Duodenal mucosa (tissue), 2 donors: Measurements from ENCODE around the gene HLA-DRA.

Experiments used
- H3K27ac ChIP-seq: one replicate; pipeline ENCODE4 v1.7.0; 2013; ENCODE audit warnings: low read depth, low read length
- H3K27me3 ChIP-seq, 2 donors: one replicate each; pipeline ENCODE4 v1.7.0; 2013; ENCODE audit warnings: low read length in 2 of 2, control low read depth in 1 of 2; ENCODE audit not compliant: insufficient read depth in 2 of 2, control insufficient read depth in 1 of 2
- H3K36me3 ChIP-seq, 2 donors: one replicate each; pipeline ENCODE4 v1.7.0; 2013; ENCODE audit warnings: low read length in 2 of 2, control low read depth in 1 of 2; ENCODE audit not compliant: insufficient read depth in 2 of 2, control insufficient read depth in 1 of 2
- H3K4me1 ChIP-seq, 2 donors: one replicate each; pipeline ENCODE4 v1.7.0; 2013; ENCODE audit warnings: low read length in 2 of 2, control low read depth in 1 of 2; ENCODE audit not compliant: insufficient read depth in 2 of 2, control insufficient read depth in 1 of 2
- H3K4me3 ChIP-seq, 2 donors: one replicate each; pipeline ENCODE4 v1.7.0; 2013; ENCODE audit warnings: low read length in 2 of 2, low read depth in 1 of 2
- H3K9ac ChIP-seq, 2 donors: one replicate each; pipeline ENCODE4 v1.7.0; 2013; ENCODE audit warnings: low read length in 2 of 2, low read depth in 1 of 2
- H3K9me3 ChIP-seq, 2 donors: one replicate each; pipeline ENCODE4 v1.7.0; 2013; ENCODE audit warnings: low read length in 2 of 2, control low read depth in 1 of 2; ENCODE audit not compliant: control insufficient read depth in 1 of 2

Gene HLA-DRA

GRCh38 chr6:32410906-32411305 is 28.8 kb upstream of the HLA-DRA start:
- H3K27me3 ChIP-seq, result peaks cover 2 to 14% of the 10 kb centered on the region in 2 donors
- H3K27ac ChIP-seq, result no peak overlapping the region

GRCh38 chr6:32411566-32412327 is 27.9 kb upstream of the HLA-DRA start:
- H3K36me3 ChIP-seq, result no peaks in the 10 kb centered on the region
- peaks cover 8 to 17% of the 10 kb centered on the region in 2 donors for H3K27me3 ChIP-seq
- no peaks in the 10 kb centered on the region for H3K9me3 ChIP-seq
- peak overlapping the region; percentile 45 for H3K27ac ChIP-seq
- H3K4me1 ChIP-seq, result peaks cover 33 to 36% of the 10 kb centered on the region in 2 donors
- H3K9ac ChIP-seq, result peak overlapping the region; percentile 15 to 28
- peak overlapping the region; percentile 55 to 56 for H3K4me3 ChIP-seq

More at GRCh38 chr6:32410906-32411305, 28.8 kb upstream of the HLA-DRA start:
- H3K4me3 ChIP-seq, result peak overlapping the region; percentile 55 to 56
- H3K9me3 ChIP-seq, result no peaks in the 10 kb centered on the region
- H3K9ac ChIP-seq, result no peak overlapping the region
- no peaks in the 10 kb centered on the region for H3K36me3 ChIP-seq
- H3K4me1 ChIP-seq, result peaks cover 35 to 36% of the 10 kb centered on the region in 2 donors

- H3K9me3 ChIP-seq, result no peaks in the 10 kb centered on the region
- peaks cover 8 to 20% of the 10 kb centered on the region in 2 donors for H3K27me3 ChIP-seq
- no peak overlapping the region for H3K27ac ChIP-seq
- H3K4me1 ChIP-seq, result peaks cover 21 to 22% of the 10 kb centered on the region in 2 donors
- no peaks in the 10 kb centered on the region for H3K36me3 ChIP-seq
- H3K9ac ChIP-seq, result no peak overlapping the region
- H3K4me3 ChIP-seq, result no peak overlapping the region
Measured at GRCh38 chr6:32413427-32414047, 26.1 kb upstream of the HLA-DRA start.

- H3K4me1 ChIP-seq, result peaks cover 21 to 22% of the 10 kb centered on the region in 2 donors
- H3K9ac ChIP-seq, result no peak overlapping the region
- peaks cover 8 to 27% of the 10 kb centered on the region in 2 donors for H3K27me3 ChIP-seq
- no peaks in the 10 kb centered on the region for H3K36me3 ChIP-seq
- peak overlapping the region in 1 of 2 donors; percentile 25 for H3K4me3 ChIP-seq
- no peaks in the 10 kb centered on the region for H3K9me3 ChIP-seq
- no peak overlapping the region for H3K27ac ChIP-seq
Measured at GRCh38 chr6:32415521-32416019, 24.1 kb upstream of the HLA-DRA start.

GRCh38 chr6:32416036-32416435 is 23.7 kb upstream of the HLA-DRA start:
- peaks cover 11 to 31% of the 10 kb centered on the region in 2 donors for H3K27me3 ChIP-seq
- peaks cover 20% of the 10 kb centered on the region in 2 donors for H3K4me1 ChIP-seq
- H3K27ac ChIP-seq, result no peak overlapping the region
- H3K9ac ChIP-seq, result no peak overlapping the region
- no peak overlapping the region for H3K4me3 ChIP-seq
- no peaks in the 10 kb centered on the region for H3K9me3 ChIP-seq
- no peaks in the 10 kb centered on the region for H3K36me3 ChIP-seq

- peaks cover 4 to 10% of the 10 kb centered on the region in 2 donors for H3K27me3 ChIP-seq
Measured at GRCh38 chr6:32424589-32425300, 14.9 kb upstream of the HLA-DRA start.

GRCh38 chr6:32426338-32426737 is 13.3 kb upstream of the HLA-DRA start:
- Histone ChIP-seq H3K9me3 (no peaks in the 10 kb centered on the region), H3K4me1 (no peaks in the 10 kb centered on the region), H3K27ac (no peak overlapping the region), H3K4me3 (no peak overlapping the region), H3K27me3 (no peaks in the 10 kb centered on the region), H3K9ac (no peak overlapping the region), H3K36me3 (no peaks in the 10 kb centered on the region)

More at GRCh38 chr6:32424589-32425300, 14.9 kb upstream of the HLA-DRA start:
- no peak overlapping the region for H3K27ac ChIP-seq
- H3K36me3 ChIP-seq, result no peaks in the 10 kb centered on the region
- H3K9me3 ChIP-seq, result no peaks in the 10 kb centered on the region
- H3K4me3 ChIP-seq, result no peak overlapping the region
- H3K9ac ChIP-seq, result no peak overlapping the region
- H3K4me1 ChIP-seq, result no peaks in the 10 kb centered on the region

GRCh38 chr6:32427218-32427617 is 12.5 kb upstream of the HLA-DRA start:
- Histone ChIP-seq H3K9me3 (no peaks in the 10 kb centered on the region), H3K4me1 (no peaks in the 10 kb centered on the region), H3K27ac (no peak overlapping the region), H3K9ac (no peak overlapping the region), H3K27me3 (no peaks in the 10 kb centered on the region), H3K36me3 (no peaks in the 10 kb centered on the region), H3K4me3 (no peak overlapping the region)

GRCh38 chr6:32427934-32428474 is 11.7 kb upstream of the HLA-DRA start:
- no peak overlapping the region for H3K9ac ChIP-seq
- no peaks in the 10 kb centered on the region for H3K36me3 ChIP-seq
- no peak overlapping the region for H3K4me3 ChIP-seq
- H3K9me3 ChIP-seq, result no peaks in the 10 kb centered on the region
- H3K4me1 ChIP-seq, result no peaks in the 10 kb centered on the region
- no peaks in the 10 kb centered on the region for H3K27me3 ChIP-seq
- H3K27ac ChIP-seq, result no peak overlapping the region
